Dermis microvascular lymphatic vessel endothelial cell (primary cell): ENCODE results near the gene RBM47. TPM values are rescaled to one million over a fixed set of nuclear protein-coding genes. Genes with fewer than 3 reads are reported as not detected.

Experiments used
- DNase-seq, 2 donors: peaks; one replicate each; pipeline versions ENCODE4 v3.0.0 to v3.0.0-alpha.2; 2010; ENCODE audit warnings: low read depth in 2 of 2
- total RNA-seq: library from RNA; depleted of rRNA; stranded (reverse); fragments of >200 nt; gene quantifications from 2 replicates; pipeline ENCODE4 v1.2.1, GENCODE V29; 2014

Gene RBM47
- total RNA-seq, 1 donor from 2014 or later, result under 0.01 TPM

- DNase-seq, result no peak
These were observed 3.3 kb downstream of the RBM47 start for GRCh38 chr4:40626183-40626990.

- DNase-seq, result no peak
These were observed 6.0 kb downstream of the RBM47 start for GRCh38 chr4:40623707-40624106.

GRCh38 chr4:40622913-40623312, 6.8 kb downstream of the RBM47 start:
- DNase-seq, result no peak

- DNase-seq, result no peak
These were observed 7.8 kb downstream of the RBM47 start for GRCh38 chr4:40621592-40622512.

- no peak for DNase-seq
These were observed 8.5 kb downstream of the RBM47 start for GRCh38 chr4:40621229-40621591.

- no peak for DNase-seq
These were observed 10.1 kb downstream of the RBM47 start for GRCh38 chr4:40619600-40619999.

GRCh38 chr4:40617872-40618271, 11.8 kb downstream of the RBM47 start:
- DNase-seq, result no peak

GRCh38 chr4:40614031-40614430, 15.6 kb downstream of the RBM47 start:
- no peak for DNase-seq

- no peak for DNase-seq
These were observed 16.2 kb downstream of the RBM47 start for GRCh38 chr4:40613456-40613855.

- no peak for DNase-seq
These were observed 16.8 kb downstream of the RBM47 start for GRCh38 chr4:40612831-40613230.

GRCh38 chr4:40612283-40612682, 17.4 kb downstream of the RBM47 start:
- no peak for DNase-seq

GRCh38 chr4:40608628-40609027, 21.0 kb downstream of the RBM47 start:
- DNase-seq, result no peak

GRCh38 chr4:40607221-40607620, 22.4 kb downstream of the RBM47 start:
- DNase-seq, result no peak

GRCh38 chr4:40606239-40606767, 23.4 kb downstream of the RBM47 start:
- no peak for DNase-seq

GRCh38 chr4:40603281-40603680, 26.4 kb downstream of the RBM47 start:
- DNase-seq, result no peak

- DNase-seq, result no peak
These were observed 28.0 kb downstream of the RBM47 start for GRCh38 chr4:40601641-40602040.

GRCh38 chr4:40600850-40601249, 28.8 kb downstream of the RBM47 start:
- no peak for DNase-seq

GRCh38 chr4:40599431-40599830, 30.2 kb downstream of the RBM47 start:
- DNase-seq, result no peak

- DNase-seq, result no peak
These were observed 33.1 kb downstream of the RBM47 start for GRCh38 chr4:40596522-40596921.

- DNase-seq, result no peak
These were observed 33.7 kb downstream of the RBM47 start for GRCh38 chr4:40595981-40596380.

- DNase-seq, result no peak
These were observed 35.1 kb downstream of the RBM47 start for GRCh38 chr4:40594261-40595178.
